HT-29 (cell line): ENCODE measurements around the gene MGARP. TPM values are rescaled to one million over a fixed set of nuclear protein-coding genes. Genes with fewer than 3 reads are reported as not detected.

Source experiments
- DNase-seq: peaks from one replicate; pipeline ENCODE4 v3.0.0-alpha.2; 2015; ENCODE audit warnings: low spot score
- small RNA-seq: library from RNA; depleted of rRNA; stranded (forward); fragments of <200 nt; gene quantifications from one replicate; pipeline ENCODE3, GENCODE V24; 2014
- total RNA-seq: library from RNA; depleted of rRNA; stranded (reverse); fragments of >200 nt; shearing (Covaris generic); gene quantifications from 2 replicates; pipeline ENCODE4 v1.2.3, GENCODE V29; 2014; rRNA removed

Gene MGARP
- total RNA-seq, 1 experiment from 2014 or later = not detected

DNA sequence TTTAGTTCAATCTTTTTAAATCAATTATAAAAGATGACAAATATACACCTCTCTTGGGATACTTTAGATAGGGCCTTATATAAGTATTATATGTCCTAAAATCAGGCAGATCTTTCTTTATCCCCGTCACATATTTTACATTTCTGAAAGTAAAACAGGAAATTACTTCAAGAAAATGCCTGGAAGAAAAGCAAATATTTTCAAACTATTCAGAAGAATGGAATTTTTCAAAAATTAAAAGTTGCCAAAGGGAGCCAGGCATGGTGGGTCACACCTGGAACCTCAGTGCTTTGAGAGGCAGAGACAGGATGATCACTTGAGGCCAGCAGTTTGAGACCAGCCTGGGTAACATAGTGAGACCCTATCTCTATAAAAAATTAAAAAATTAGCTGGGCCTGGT, 34.4 kb downstream of the MGARP start:
- no peak for DNase-seq

DNA sequence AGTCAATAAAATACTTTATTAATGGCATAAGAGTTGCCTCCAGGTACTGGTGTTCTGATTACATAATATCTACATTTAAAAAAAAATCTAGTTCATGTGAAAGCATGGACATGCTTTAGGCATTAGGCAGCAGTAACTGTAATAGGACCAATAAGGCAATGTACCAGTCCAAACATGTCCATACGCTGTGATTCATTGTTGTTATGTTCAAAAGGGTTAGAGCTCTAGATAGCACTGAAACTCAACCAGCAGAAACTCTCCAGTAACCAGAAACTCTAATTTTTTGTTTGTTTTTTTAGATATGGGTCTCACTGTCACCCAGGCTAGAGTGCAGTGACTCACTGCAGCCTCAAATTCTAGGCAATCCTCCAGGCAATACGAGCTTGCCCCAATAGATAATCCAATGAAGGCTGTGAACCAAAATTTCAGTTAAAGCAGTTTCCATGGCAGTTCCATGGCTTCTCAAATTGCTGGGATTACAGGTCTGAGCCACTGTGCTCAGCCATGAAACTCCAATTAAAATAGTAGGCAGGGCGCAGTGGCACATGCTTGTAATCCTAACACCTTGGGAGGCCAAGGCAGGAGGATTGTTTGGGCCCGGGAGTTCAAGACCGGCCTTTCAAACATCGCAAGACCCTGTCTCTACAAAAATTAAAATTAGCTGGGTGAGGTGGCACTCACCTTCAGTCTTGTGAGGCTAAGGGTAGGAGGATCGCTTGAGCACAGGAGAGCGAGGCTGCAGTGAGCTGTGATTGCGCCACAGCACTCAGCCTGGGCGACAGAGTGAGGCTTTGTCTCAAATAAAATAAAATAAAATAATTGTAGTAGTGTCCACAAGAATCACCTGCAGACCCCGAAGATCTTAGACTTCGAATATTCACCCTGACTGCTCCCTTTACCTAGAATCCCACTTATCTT, 36.3 kb downstream of the MGARP start:
- no peak for DNase-seq

- no peak for DNase-seq
Observed at GRCh38 chr4:139242511-139243051, 37.4 kb downstream of the MGARP start.

- DNase-seq = no peak
Observed at GRCh38 chr4:139241784-139242151, 38.3 kb downstream of the MGARP start.

- DNase-seq = no peak
Observed at GRCh38 chr4:139241086-139241783, 38.8 kb downstream of the MGARP start.

DNA sequence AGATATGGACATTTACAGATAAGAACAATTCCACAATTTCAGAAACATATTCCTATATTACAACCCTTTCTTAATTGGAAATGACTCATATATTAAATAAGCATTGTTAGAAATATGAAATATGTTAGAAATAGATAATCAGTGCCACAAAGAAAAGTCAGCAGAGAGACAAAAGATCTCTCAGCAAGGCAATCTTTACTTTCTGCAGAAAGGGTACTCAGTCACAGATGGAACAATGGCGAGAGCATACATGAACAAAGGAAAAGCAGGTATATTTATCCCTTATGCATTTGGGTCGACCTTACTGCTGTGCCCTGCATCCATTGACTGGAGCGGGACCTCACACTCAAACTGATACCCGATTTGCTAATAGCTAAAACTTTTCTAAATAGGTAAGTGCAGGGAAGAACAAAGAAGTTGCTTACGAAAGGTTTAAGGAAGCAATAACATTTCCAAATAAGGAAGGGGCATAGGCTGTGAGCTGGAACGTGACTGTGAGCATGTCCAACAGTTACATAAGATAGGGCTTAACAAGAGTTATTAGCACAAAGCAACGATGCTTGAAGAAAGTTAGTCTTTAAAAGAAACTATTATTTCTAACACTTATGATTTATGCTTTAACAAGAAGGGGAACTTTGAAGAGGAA, 40.8 kb downstream of the MGARP start:
- DNase-seq = no peak

DNA sequence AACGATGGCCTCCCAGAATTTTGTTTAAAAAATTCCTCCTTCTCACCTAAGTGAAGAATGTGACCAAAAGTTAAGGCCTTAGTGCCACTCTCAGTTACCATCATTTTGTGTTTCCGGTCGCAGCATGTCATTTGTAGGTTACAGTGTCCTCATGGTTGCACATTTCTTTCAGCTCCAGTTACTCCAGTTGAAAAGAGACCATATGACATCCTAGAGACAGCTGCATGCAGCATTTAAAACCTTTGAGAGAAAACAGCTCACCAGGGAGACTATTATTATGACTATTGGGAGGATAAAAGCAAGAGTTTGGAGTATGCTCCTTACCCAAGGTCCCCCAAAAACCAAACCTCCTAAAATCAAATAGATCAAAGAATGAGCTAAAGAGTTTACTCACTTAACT, 45.8 kb downstream of the MGARP start:
- DNase-seq = no peak

GRCh38 chr4:139229534-139230039, 50.4 kb downstream of the MGARP start:
- peak; percentile 62 for DNase-seq

GRCh38 chr4:139227729-139228404, 52.2 kb downstream of the MGARP start:
- peak; percentile 33 for DNase-seq

- no peak for DNase-seq
Observed at GRCh38 chr4:139223682-139224317, 56.2 kb downstream of the MGARP start.

DNA sequence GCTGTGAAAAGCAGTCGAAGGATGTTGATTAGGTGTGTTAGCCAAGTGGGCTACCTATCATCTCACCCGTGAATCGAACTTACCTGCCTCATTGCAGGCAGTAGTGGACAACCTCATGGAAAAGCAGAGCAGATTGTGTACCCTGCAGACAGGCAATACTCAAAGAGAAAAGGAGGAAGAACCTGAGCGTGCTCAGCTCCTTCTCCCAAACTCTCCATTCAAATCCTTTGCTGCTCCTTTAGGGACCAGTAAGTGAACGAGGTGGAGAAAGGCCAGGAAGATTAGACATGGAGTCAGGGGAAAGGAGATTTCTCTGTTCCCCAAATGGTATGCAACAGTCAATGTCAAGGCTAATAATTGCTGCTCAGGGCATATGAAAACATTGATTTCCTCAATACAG, 57.8 kb downstream of the MGARP start:
- DNase-seq = no peak

GRCh38 chr4:139221687-139222086, 58.3 kb downstream of the MGARP start:
- DNase-seq = no peak

- DNase-seq = no peak
Observed at GRCh38 chr4:139219450-139220055, 60.5 kb downstream of the MGARP start.

Small RNA genes within 50 kb of the gene (small RNA-seq; reads per million reads assigned to genes)
- gene RNU6-1074P (not detected), gene RNU6-1214P (not detected), gene RNU6-506P (not detected)

Other genes starting within 250 kb of the MGARP start
- 18.6 and 20.6 TPM in 2 replicates for gene ELF2, start 103.0 kb downstream of the MGARP start, total RNA-seq
- gene NAA15, start 21.3 kb upstream of the MGARP start, total RNA-seq = 18.2 and 19.1 TPM in 2 replicates
- 57.6 and 64.8 TPM in 2 replicates for gene NDUFC1, start 22.3 kb upstream of the MGARP start, total RNA-seq
- 4.6 and 6.1 TPM in 2 replicates for gene RAB33B, start 173.9 kb upstream of the MGARP start, total RNA-seq